Activated T-cell treated with anti-CD3 and anti-CD28 coated beads, Interleukin-2, amount 50 U/mL, for 4 hours (primary cell): ENCODE measurements around the gene LGALS9C. TPM values are rescaled to one million over a fixed set of nuclear protein-coding genes. Genes with fewer than 3 reads are reported as not detected.
"Not testable (repeated sequence)": the region's sequence is repeated elsewhere in the genome, so short reads cannot be mapped to it uniquely, and the experiment has no call there.

Source experiments
- ATAC-seq, 2 donors: fragments of 200-7000 bp; cut with Tn5 transposase; one replicate each; pipeline ENCODE4 v1.10.0; 2021
- DNase-seq: peaks from one replicate; pipeline ENCODE4 v3.0.0-alpha.2; 2020
- H3K27me3 Mint-ChIP-seq: one replicate; pipeline ENCODE4 v1.8.0; 2021; ENCODE audit warnings: low read depth, mixed read lengths
- H3K36me3 Mint-ChIP-seq: one replicate; pipeline ENCODE4 v1.8.0; 2022; ENCODE audit warnings: mixed read lengths; ENCODE audit not compliant: insufficient read depth
- H3K4me1 Mint-ChIP-seq: one replicate; pipeline ENCODE4 v1.8.0; 2021; ENCODE audit warnings: low read depth, mixed read lengths
- H3K4me3 Mint-ChIP-seq: one replicate; pipeline ENCODE4 v1.8.0; 2021; ENCODE audit warnings: mild to moderate bottlenecking, moderate library complexity, mixed read lengths
- H3K9me3 Mint-ChIP-seq: one replicate; pipeline ENCODE4 v1.8.0; 2021; ENCODE audit warnings: mixed read lengths
- total RNA-seq, 3 donors: library from RNA; stranded (reverse); gene quantifications; one replicate each; pipeline ENCODE4 v1.2.1, GENCODE V29; 2021

The LGALS9C gene
- under 1 TPM in 1 of 3 donors, not detected in 2; 0.61 TPM for total RNA-seq

GRCh38 chr17:18476508-18477308 lies at the start of gene LGALS9C:
LGALS9C (plus strand) TSS chr17:18476789; CDS start chr17:18476855, 66 bp downstream.
- not testable (repeated sequence) for DNase-seq, H3K27me3 Mint-ChIP-seq, H3K36me3 Mint-ChIP-seq, H3K4me1 Mint-ChIP-seq, H3K9me3 Mint-ChIP-seq
- peak within 1 kb of the TSS; percentile 31 for H3K4me3 Mint-ChIP-seq
- ATAC-seq = peak in 1 of 2 donors; percentile 71

GRCh38 chr17:18432206-18432605 lies 44.4 kb upstream of the LGALS9C start:
- not testable (repeated sequence) for H3K27me3 Mint-ChIP-seq, H3K4me1 Mint-ChIP-seq, H3K36me3 Mint-ChIP-seq, ATAC-seq, H3K9me3 Mint-ChIP-seq, H3K4me3 Mint-ChIP-seq, DNase-seq

- H3K4me3 Mint-ChIP-seq, ATAC-seq, H3K4me1 Mint-ChIP-seq, DNase-seq, H3K9me3 Mint-ChIP-seq, H3K27me3 Mint-ChIP-seq, H3K36me3 Mint-ChIP-seq: not testable (repeated sequence)
Observed at GRCh38 chr17:18439465-18439870, 37.1 kb upstream of the LGALS9C start.

DNA sequence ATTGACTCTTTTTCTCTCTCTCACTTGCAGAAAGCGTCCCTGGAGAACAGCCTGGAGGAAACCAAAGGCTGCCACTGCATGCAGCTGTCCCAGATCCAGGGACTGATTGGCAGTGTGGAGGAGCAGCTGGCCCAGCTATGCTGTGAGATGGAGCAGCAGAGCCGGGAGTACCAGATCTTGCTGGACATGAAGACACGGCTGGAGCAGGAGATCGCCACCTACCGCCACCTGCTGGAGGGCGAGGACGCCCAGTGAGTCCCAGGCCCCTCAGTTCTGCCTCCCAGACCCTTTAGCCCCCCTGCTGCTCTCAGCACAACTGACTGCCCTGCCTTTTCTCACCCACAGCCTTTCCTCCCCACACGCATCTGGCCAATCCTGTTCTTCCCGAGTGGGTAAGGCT lies 34.5 kb upstream of the LGALS9C start:
- not testable (repeated sequence) for H3K36me3 Mint-ChIP-seq, H3K4me3 Mint-ChIP-seq, H3K9me3 Mint-ChIP-seq, H3K4me1 Mint-ChIP-seq, H3K27me3 Mint-ChIP-seq
- peak; percentile 34 to 73 for ATAC-seq
- DNase-seq = peak; percentile 55

- H3K4me3 Mint-ChIP-seq, H3K4me1 Mint-ChIP-seq, H3K36me3 Mint-ChIP-seq: not testable (repeated sequence)
Observed at GRCh38 chr17:18442532-18442931, 34.1 kb upstream of the LGALS9C start.

DNA sequence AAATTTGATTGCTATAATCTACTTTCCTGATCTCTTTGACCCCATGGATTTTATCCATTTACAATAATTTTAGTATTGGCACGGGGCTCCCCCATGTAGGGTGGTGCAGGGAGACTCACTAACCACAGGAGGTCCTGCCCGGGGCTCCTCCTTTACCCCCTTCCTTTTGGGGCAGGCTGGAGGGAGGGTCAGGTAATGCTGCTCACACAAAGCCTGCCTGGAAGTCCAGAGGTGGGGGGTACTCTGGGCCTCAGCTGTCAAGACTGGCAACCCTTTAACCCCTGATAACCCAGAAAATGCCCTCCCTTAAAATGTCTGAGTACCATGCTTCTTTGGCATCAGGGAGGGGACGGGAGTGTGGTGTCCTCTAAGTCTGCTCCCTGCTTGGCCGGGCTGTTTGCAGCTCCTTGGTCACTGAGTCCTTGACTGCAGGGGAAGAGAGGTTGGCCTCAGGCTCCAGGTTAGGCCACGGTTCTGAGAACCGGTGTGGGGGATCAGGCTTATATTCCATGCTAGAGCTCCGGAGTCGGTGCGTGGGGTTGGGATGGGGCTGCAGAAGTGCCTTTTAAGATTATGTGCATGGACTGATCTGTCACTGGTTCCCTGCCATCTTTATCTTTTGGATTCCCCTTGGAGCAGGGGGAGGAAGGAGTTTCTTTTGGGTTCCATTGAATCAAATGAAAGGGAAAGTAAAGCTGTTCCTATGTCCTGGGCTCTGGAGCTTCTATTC lies 28.9 kb upstream of the LGALS9C start:
- H3K36me3 Mint-ChIP-seq, ATAC-seq: not testable (repeated sequence)

More at GRCh38 chr17:18442532-18442931, 34.1 kb upstream of the LGALS9C start:
- not testable (repeated sequence) for H3K9me3 Mint-ChIP-seq, H3K27me3 Mint-ChIP-seq, ATAC-seq, DNase-seq

DNA sequence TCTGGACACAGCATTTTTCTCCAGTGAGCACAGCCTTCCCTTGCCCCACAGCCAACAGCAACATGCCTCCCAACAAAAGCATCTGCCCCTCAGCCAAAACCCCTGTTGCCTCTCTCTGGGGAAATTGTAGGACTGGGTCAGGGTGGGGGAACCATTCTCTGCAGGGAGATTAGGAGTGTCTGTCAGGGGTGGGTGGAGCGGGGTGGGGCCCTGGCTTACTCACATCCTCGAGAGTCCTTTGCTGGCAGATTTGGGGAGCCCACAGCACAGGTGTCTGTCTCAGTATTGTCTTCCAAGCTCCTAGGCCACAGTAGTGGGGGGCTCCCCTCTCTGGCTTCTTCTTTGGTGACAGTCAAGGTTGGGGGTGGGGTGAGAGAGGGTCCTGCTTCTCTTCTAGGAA lies 28.3 kb upstream of the LGALS9C start:
- H3K27me3 Mint-ChIP-seq = not testable (repeated sequence)

More for the DNA sequence above, 28.9 kb upstream of the LGALS9C start:
- H3K4me1 Mint-ChIP-seq, DNase-seq, H3K27me3 Mint-ChIP-seq, H3K4me3 Mint-ChIP-seq, H3K9me3 Mint-ChIP-seq: not testable (repeated sequence)

DNA sequence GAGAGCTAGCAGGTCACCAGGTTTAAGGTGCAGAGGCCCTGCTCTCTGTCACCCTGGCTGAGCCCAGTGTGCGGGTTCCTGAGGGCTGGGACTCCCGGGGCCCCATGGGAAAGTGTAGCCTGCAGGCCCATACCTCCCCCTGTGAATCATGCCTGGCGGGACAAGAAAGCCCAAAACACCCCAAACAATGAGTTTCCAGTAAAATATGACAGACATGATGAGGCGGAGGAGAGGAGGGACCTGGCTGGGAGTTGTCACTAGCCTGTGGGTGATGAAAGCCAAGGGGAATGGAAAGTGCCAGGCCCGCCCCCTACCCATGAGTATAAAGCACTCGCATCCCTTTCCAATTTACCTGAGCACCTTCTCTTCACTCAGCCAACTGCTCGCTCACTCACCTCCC lies 26.8 kb upstream of the LGALS9C start:
- not testable (repeated sequence) for H3K9me3 Mint-ChIP-seq, H3K27me3 Mint-ChIP-seq, DNase-seq, H3K4me1 Mint-ChIP-seq, ATAC-seq, H3K4me3 Mint-ChIP-seq, H3K36me3 Mint-ChIP-seq

More for the DNA sequence above, 28.3 kb upstream of the LGALS9C start:
- H3K9me3 Mint-ChIP-seq, H3K4me1 Mint-ChIP-seq, H3K36me3 Mint-ChIP-seq, DNase-seq, H3K4me3 Mint-ChIP-seq, ATAC-seq: not testable (repeated sequence)

DNA sequence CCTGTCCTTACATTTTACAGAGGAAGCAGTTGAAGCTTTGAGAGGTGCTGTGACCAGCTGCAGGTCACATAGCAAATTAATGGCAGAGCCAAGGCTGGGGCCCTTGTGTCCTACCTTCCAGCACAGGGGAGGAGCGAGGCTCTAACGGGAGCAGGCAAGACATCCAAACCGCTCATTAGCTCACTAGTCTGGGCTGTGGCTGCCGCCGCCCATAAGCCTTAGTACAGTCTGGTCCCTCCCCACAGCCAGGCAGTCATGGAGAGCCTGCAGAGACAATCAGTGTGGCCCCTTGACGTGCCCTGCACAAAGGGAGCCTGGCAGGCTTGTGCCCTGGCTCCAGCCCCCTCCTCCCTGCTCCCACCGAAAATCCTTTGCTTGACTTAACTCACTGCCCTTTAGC lies 25.6 kb upstream of the LGALS9C start:
- ATAC-seq, H3K4me1 Mint-ChIP-seq, H3K4me3 Mint-ChIP-seq: not testable (repeated sequence)

DNA sequence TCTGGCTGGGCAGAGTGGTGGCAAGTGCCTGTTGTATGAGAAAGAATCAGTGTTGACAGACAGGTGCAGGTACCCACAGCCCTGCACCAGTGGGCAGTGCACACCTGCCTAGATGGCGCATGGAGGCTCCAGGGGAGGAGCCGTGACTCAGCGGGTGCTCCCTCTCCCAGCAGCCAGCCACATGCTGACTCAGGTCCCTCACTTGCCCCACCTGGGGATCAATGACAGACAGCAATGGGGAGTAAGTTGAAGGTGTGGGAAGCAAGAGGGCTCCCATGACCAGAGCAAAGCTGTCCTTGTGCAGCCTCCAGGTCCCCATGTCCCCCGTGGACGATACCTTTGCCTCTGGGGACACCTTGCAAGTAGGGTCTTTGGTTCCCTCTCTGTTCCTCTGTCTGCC lies 24.6 kb upstream of the LGALS9C start:
- H3K36me3 Mint-ChIP-seq, H3K4me3 Mint-ChIP-seq, ATAC-seq, H3K9me3 Mint-ChIP-seq, DNase-seq, H3K27me3 Mint-ChIP-seq, H3K4me1 Mint-ChIP-seq: not testable (repeated sequence)

More for the DNA sequence above, 25.6 kb upstream of the LGALS9C start:
- not testable (repeated sequence) for H3K36me3 Mint-ChIP-seq, H3K9me3 Mint-ChIP-seq, DNase-seq, H3K27me3 Mint-ChIP-seq

DNA sequence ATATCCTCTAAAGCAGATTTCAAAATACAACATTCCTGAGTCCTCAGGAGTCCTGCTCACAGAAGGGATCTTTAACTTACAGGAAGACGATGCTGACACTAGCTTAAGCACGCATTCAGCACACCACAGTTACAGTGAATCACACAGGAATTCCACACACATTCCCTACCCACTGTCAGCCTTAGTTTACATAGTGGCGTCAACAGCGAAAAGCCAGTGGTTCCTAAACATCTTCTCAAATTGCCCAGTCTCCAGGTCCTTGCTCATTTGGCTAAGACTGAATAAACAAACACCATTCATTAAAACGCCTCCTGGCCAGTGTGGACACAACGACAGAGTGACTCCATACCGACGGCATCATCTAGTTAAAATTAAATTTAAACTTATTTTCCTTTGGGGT lies 17.6 kb upstream of the LGALS9C start:
- not testable (repeated sequence) for DNase-seq, ATAC-seq, H3K36me3 Mint-ChIP-seq, H3K9me3 Mint-ChIP-seq, H3K27me3 Mint-ChIP-seq, H3K4me3 Mint-ChIP-seq, H3K4me1 Mint-ChIP-seq

DNA sequence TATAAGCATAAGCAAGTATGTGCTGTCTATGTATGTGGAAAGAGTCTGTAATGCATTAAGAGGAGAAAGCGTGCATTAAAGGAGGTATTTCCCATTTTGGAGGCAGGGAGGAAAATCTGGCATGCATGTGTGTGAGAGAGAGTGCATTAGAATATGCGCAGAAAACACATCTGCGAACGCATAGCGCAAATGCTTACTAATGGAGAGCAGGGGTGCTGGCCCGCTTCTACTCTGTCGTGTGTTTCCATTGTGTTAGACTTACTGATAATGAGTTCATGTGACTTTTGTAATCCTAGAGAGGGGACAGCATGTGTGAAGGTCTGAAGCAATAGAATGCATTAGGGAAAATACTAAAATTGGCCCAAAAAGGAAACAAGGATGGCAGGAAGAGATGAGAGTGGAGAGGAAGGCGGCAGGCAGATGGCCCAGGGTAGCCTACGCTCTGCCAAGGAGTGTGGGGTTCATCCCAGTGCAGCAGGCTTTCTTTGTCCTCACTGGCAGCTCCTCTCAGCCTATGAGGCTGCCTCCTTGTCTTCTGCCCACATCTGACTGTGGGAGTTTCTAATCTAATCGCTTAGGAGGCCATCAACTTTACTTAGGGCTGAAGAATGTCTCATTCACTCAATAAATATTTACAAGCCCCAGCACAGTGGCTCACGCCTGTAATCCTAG lies 12.6 kb upstream of the LGALS9C start:
- not testable (repeated sequence) for H3K4me1 Mint-ChIP-seq, H3K9me3 Mint-ChIP-seq, H3K36me3 Mint-ChIP-seq, H3K27me3 Mint-ChIP-seq, ATAC-seq, H3K4me3 Mint-ChIP-seq, DNase-seq

- DNase-seq, H3K4me3 Mint-ChIP-seq, H3K4me1 Mint-ChIP-seq, H3K27me3 Mint-ChIP-seq, H3K9me3 Mint-ChIP-seq, H3K36me3 Mint-ChIP-seq, ATAC-seq: not testable (repeated sequence)
Observed at GRCh38 chr17:18466250-18466983, 10.2 kb upstream of the LGALS9C start.

- not testable (repeated sequence) for DNase-seq, H3K4me1 Mint-ChIP-seq, H3K36me3 Mint-ChIP-seq, H3K4me3 Mint-ChIP-seq, H3K27me3 Mint-ChIP-seq, ATAC-seq, H3K9me3 Mint-ChIP-seq
Observed at GRCh38 chr17:18467001-18467400, 9.6 kb upstream of the LGALS9C start.
